ENCODE results near the gene HAUS5. TPM values are rescaled to one million over a fixed set of nuclear protein-coding genes. Genes with fewer than 3 reads are reported as not detected.
"Not testable (repeated sequence)": the region's sequence is repeated elsewhere in the genome, so short reads cannot be mapped to it uniquely, and the experiment has no call there.

The HAUS5 gene, protein sequence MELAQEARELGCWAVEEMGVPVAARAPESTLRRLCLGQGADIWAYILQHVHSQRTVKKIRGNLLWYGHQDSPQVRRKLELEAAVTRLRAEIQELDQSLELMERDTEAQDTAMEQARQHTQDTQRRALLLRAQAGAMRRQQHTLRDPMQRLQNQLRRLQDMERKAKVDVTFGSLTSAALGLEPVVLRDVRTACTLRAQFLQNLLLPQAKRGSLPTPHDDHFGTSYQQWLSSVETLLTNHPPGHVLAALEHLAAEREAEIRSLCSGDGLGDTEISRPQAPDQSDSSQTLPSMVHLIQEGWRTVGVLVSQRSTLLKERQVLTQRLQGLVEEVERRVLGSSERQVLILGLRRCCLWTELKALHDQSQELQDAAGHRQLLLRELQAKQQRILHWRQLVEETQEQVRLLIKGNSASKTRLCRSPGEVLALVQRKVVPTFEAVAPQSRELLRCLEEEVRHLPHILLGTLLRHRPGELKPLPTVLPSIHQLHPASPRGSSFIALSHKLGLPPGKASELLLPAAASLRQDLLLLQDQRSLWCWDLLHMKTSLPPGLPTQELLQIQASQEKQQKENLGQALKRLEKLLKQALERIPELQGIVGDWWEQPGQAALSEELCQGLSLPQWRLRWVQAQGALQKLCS
- 10 to 100 TPM; 25.2 to 33.1 (median 25.4) TPM for polyA plus RNA-seq (ENCODE audit: insufficient read length in 3 of 3)
- long read RNA-seq, donor 1, full-length matches to known transcripts, result 4 of 4 reads
- long read RNA-seq, donor 1, partial matches to known transcripts, result 0 of 4 reads
- long read RNA-seq, donor 1, other reads (novel, unspliced or antisense), result 0 of 4 reads
- long read RNA-seq, donor 2, full-length matches to known transcripts, result 7 of 7 reads
- long read RNA-seq, donor 2, partial matches to known transcripts, result 0 of 7 reads
- long read RNA-seq, donor 2, other reads (novel, unspliced or antisense), result 0 of 7 reads
- long read RNA-seq, donor 3, full-length matches to known transcripts, result 5 of 5 reads
- long read RNA-seq, donor 3, partial matches to known transcripts, result 0 of 5 reads
- long read RNA-seq, donor 3, other reads (novel, unspliced or antisense), result 0 of 5 reads
- long read RNA-seq, donor 4, full-length matches to known transcripts, result 6 of 6 reads
- long read RNA-seq, donor 4, partial matches to known transcripts, result 0 of 6 reads
- long read RNA-seq, donor 4, other reads (novel, unspliced or antisense), result 0 of 6 reads
- long read RNA-seq, donor 5, full-length matches to known transcripts, result 2 of 7 reads
- long read RNA-seq, donor 5, partial matches to known transcripts, result 5 of 7 reads
- long read RNA-seq, donor 5, other reads (novel, unspliced or antisense), result 0 of 7 reads
- long read RNA-seq, donor 6, full-length matches to known transcripts, result 9 of 9 reads
- long read RNA-seq, donor 6, partial matches to known transcripts, result 0 of 9 reads
- long read RNA-seq, donor 6, other reads (novel, unspliced or antisense), result 0 of 9 reads
- long read RNA-seq, donor 7, full-length matches to known transcripts, result 12 of 42 reads
- long read RNA-seq, donor 7, partial matches to known transcripts, result 30 of 42 reads
- long read RNA-seq, donor 7, other reads (novel, unspliced or antisense), result 0 of 42 reads
- long read RNA-seq, donor 8, partial matches to known transcripts, result 0 of 3 reads
- long read RNA-seq, donor 8, other reads (novel, unspliced or antisense), result 0 of 3 reads
- long read RNA-seq, donor 9, full-length matches to known transcripts, result 12 of 19 reads
- long read RNA-seq, donor 9, partial matches to known transcripts, result 7 of 19 reads
- long read RNA-seq, donor 9, other reads (novel, unspliced or antisense), result 0 of 19 reads
- long read RNA-seq, donor 10, full-length matches to known transcripts, result 7 of 15 reads
- long read RNA-seq, donor 10, partial matches to known transcripts, result 8 of 15 reads
- long read RNA-seq, donor 10, other reads (novel, unspliced or antisense), result 0 of 15 reads
- long read RNA-seq, donor 11, full-length matches to known transcripts, result 4 of 4 reads
- long read RNA-seq, donor 11, partial matches to known transcripts, result 0 of 4 reads
- long read RNA-seq, donor 11, other reads (novel, unspliced or antisense), result 0 of 4 reads
- long read RNA-seq, donor 12, full-length matches to known transcripts, result 9 of 15 reads
- long read RNA-seq, donor 12, partial matches to known transcripts, result 6 of 15 reads
- long read RNA-seq, donor 12, other reads (novel, unspliced or antisense), result 0 of 15 reads
- long read RNA-seq, donor 13, full-length matches to known transcripts, result 4 of 9 reads
- long read RNA-seq, donor 13, partial matches to known transcripts, result 5 of 9 reads
- long read RNA-seq, donor 13, other reads (novel, unspliced or antisense), result 0 of 9 reads
- long read RNA-seq, donor 14, result 0 reads
- long read RNA-seq, donor 15, full-length matches to known transcripts, result 7 of 7 reads
- long read RNA-seq, donor 15, partial matches to known transcripts, result 0 of 7 reads
- long read RNA-seq, donor 15, other reads (novel, unspliced or antisense), result 0 of 7 reads
- long read RNA-seq, donor 16, full-length matches to known transcripts, result 9 of 14 reads
- long read RNA-seq, donor 16, partial matches to known transcripts, result 5 of 14 reads
- long read RNA-seq, donor 16, other reads (novel, unspliced or antisense), result 0 of 14 reads

DNA sequence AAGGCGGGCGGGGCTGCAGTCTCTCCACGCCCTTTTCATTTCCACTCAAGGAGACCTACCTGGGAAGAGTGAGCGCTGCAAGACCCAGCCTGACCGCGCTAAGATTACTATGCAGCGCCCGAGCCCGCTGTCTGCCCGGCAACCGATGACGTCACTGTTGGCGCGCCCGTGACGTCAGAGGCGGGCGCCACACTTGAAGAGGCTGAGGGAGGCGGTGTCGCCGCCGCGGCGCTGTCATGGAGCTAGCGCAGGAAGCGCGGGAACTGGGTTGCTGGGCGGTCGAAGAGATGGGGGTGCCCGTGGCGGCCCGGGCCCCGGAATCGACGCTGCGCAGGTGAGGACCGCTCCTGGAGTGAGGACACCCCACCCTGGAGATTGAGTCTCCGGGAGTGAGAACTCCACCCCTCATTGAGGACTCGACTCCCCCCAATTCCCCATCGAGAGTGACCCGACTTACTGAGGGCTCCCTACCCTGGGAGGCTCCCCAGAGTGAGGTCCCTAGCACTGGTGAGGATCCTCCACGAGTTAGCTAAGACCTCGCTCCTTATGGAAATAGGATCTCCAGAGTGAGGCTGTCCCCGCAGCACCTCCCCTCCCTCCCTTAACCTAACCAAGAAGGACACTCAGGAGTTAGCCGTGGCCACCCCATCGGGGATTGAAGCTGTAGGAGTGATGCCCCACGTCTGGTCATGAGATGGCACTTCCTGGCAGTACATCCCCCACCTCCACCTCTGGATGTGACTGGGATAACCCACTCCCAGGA is at the start of gene HAUS5:
TSS of gene HAUS5 (plus strand) at position 177 of the 763 bp plus-strand sequence. CDS start at position 237, 60 bp downstream.
- peak; percentile 93 for DNase-seq

DNA sequence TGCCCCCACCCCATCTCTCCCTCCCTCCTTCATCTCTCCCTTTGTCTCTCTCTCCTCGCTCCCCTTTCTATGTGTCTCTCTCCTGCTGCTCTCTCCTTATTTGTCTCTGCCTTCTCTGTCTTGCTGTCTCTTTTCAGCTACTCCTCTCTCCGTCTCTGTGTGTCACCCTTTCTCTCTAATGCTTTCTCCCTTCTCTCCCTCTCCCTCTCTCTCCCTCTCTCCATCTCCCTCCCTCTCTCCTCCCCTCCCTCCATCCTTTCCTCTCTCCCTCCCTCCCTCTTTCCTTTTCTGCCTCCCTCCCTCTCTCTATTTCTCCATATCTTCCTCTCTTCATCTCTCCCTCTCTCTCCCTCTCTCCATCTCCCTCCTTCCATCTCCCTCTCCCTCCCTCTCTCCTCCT is 49.8 kb upstream of the HAUS5 start:
- DNase-seq, result no peak

DNA sequence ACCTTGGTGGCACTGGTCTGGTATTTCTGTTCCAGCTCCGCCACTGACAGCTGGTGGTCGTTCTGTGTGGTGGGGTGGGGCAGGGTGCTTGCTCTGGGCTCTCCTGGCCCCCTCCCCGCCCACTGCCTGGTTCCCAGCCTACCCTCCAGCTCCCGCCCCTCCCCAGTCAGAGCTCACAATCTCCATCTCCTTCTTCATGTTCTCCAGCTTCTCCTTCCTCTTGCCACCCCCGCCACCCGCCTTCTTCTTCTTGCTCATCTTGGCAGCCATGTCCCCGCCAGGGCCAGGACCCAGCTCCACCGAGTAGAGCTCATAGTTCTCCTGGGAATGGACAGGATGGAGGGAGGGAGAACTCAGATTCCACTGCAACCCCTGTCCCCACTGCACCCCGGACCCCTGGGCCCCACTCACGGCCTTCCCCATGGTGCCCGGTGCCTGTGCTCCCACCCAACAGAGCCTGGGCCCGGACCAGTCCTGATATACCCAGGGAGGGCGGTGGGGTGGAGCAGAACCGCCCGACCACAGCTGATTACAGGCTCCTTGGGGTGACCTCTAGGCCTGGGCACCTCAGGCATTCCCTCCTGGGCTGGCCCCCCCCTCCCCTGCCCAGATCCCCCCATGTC is 49.2 kb upstream of the HAUS5 start, which contains the start of gene ATP4A:
TSS of gene ATP4A (minus strand) at position 452 of the 623 bp plus-strand sequence. CDS start at position 423, 29 bp downstream.
- DNase-seq, result no peak

DNA sequence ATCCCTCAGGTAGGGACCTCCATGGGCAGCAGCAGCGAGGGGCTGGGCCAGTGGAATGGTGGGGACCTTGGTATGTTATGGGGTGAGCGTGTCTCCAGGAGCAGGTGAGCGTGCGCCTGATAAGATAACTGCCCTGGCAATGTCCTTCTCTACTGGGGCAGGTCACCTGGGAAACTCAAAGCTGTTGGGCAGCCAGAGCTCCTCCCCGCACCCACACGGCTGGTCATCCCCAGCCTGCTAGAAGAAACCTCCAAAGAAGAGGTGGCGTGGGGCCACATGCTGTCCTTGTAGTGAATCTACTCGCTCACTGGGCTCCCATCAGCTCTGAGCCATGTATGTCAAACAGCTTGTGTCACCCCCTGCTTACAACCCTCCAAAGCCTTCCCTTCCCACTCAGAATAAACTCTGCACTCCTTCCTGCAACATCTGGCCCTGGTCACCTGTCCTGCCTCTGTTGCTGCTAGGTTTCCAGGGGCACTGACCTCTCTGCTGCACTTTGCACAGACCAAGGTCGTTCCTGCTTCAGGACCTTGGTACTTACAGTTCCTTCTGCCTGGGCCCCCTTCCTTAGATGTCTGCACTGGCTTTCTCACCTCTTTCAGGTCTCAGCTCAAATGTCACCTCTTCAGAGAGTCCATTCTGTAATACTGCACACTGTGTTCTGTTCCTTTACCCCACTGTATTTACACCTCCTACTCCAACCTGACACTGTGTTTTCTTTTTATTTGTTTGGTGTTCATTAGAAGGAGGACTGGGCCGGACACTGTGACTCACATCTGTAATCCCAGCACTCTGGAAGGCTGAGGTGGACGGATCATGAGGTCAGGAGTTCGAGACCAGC is 47.3 kb upstream of the HAUS5 start:
- no peak for DNase-seq

DNA sequence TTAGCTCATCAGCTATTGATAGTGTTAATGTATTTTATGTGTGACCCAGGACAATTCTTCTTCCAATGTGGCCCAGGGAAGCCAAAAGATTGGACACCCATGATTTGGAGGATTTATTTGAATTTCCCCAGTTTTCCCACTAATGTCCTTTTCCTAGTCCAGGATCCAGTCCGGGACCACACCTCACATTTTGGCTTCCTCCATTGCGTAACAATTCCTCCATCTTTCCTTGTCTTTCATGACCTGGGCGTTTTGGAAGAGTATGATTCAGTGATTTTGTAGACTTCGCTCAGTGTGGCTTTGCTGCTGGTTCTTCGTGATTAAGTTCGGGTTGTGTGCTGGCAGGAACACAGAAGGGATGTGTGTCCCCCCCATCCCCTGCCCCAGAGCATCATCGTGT is 45.8 kb upstream of the HAUS5 start:
- DNase-seq, result no peak

DNA sequence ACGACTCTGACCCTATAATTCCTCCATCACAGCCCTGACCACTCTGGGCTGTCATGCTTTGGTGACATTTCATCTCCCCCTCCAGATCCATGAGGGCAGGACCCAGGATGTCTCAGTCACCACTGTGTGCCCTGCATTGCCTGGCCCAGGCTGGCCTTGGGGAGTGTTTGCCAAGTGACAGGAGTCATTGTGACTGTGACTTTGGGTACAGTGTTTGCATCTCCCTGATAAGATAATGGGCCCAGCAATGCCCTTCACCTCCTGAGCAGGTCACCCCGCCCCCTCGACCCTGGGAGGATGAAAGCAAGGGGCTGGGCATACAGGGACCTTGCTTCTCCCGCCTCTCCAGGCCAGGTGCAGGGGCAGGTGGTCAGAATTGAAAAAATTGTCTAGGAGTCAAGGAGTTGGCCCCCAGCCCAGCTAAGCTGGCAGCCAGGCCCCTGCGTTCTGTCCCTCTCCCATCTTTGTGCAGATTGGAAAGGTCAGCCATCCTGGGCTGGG is 43.2 kb upstream of the HAUS5 start:
- no peak for DNase-seq

DNA sequence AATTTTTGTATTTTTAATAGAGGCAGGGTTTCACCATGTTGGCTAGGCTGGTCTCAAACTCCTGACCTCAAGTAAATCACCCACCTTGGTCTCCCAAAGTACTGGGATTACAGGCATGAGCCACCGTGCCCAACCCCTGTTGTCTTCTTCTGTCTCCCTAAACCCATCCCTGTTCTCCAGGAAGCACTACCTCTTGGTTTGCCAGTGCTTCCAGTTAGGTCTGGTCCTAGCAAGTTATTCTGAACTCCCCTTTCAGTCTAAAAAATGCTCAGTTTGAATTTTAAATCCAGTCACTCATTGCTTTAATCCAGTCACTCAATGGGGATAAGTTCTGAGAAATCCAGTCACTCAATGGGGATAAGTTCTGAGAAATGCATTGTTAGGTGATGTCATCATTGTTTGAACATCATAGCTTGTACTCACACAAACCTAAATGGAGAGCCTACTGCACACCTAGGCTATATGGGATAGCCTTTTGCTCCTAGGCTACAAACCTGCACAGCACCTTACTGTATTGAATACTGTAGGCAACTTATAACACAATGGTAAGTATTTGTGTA is 41.0 kb upstream of the HAUS5 start:
- DNase-seq, result no peak

DNA sequence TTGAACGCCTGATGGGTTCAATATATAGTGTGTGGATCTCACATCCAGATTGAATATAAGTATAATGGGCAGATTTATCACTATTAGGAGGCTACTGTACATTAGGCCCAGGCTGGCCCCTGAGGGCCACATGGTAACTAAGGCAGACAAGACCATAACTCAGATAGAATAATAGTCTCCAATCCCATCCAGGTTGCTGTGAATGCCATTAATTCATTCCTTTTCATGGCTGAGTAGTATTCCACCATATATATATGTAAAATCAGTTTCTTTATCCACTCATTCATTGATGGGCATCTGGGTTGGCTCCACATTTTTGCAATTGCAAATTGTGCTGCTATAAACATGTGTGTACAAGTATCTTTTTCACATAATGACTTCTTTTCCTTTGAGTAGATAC is 34.6 kb upstream of the HAUS5 start:
- no peak for DNase-seq

DNA sequence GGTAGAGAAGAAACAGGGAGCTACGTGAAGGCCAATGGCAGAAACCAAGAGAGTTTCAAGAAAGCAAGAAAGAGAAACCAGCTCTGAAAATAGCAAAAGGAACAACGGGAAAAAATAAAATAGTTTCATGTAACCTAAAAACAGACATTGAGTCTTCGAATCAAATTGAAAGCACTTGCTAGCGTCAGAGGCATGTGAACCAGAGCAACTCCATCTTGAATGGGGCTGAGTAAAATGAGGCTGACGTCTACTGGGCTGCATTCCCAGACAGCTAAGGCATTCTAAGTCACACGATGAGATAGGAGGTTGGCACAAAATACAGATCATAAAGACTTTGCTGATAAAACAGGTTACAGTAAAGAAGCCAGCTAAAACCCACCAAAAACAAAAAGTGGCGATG is 33.8 kb upstream of the HAUS5 start:
- no peak for DNase-seq

DNA sequence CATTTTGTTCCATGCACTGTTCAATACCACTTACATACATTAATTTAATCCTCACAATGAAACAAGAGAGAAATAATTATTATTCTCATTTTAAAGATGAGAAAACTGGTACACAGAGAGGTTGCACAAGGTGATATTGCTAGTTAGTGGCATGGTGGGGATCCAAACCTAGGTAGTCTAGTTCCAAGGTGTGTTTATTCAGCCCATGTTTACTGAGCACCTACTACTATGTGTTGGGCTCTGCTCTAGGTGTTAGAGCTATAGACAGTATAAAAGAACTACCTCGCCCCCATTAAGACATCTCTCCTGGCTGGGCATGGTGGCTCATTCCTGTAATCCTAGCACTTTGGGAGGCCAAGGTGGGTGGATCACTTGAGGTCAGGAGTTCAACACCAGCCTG is 29.8 kb upstream of the HAUS5 start:
- DNase-seq, result no peak

DNA sequence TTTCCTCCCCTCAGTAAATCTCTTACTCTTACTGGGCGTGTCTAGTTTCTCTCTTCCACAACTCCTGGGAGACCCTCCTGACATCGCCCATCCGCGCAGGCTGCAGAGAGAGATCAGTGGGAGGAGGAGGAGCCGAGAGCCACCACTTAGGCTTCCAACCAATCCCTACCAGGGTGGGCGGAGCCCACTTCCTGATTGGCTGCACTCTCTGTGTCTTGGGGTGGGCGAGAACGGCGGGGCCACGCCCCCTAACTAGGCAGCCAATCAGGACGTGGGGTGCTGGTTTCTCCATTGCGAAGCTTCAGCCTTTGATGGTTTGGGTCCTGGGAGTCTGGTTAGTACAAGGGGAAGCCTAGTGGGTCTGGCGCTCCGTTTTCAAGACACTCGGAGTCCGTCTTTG is 26.7 kb upstream of the HAUS5 start, which contains the start of gene PMIS2:
TSS of gene PMIS2 (plus strand) at position 326 of the 400 bp plus-strand sequence. CDS start 87 bp downstream, outside the sequence.
- DNase-seq, result no peak

DNA sequence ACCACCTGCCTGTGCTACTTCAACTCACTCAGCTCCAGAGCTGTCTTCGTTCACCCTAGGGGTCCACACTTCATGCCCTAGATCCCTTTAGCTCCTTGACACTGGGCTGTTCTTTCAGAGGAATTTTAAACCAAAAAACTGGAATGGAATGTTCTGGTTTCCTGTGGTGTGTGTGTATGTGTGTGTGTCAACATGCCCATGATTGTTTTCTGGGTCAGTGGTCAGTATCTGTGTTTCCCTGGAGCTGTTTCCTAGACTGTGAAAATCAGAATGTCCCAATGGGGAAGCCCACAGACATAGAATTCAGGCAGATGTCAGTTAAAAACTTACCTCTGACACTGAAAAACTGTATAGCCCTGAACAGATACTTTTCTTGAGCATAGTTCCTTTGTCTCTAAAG is 25.2 kb upstream of the HAUS5 start:
- DNase-seq, result no peak

DNA sequence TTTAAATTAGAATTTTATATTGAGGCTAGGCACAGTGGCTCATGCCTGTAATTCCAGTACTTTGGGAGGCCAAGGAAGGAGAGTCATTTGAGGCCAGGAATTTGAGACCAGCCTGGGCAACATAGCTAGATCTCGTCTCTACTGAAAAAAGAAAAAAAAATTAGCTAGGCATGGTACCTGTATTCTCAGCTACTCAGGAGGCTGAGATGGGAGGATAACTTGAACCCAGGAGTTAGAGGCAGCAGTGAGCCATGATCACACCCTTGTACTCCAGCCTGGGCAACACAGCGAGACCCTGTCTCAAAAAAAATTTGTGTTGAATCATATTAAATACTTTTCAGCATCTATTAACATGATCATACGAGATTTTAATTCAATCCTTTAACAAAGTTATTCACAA is 21.7 kb upstream of the HAUS5 start:
- no peak for DNase-seq

DNA sequence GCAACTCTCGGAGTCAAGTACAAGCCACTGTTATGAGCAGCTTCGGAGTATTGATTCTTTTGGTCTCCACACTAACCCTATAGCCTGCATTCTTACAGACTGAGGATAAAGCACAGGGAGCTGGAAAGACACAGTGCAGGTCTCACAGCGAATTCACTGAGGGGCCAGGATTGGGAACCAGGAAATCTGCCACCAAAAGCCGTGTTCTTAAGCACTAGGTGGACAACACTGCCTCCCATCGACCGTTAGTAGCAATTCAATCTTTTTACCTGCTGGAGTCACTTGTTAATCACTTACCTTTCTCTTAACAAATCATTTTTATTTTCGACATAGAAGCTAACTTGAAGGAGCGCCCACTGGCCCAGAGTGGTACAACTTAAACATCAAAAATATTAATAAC is 20.3 kb upstream of the HAUS5 start:
- peak; percentile 54 for DNase-seq

DNA sequence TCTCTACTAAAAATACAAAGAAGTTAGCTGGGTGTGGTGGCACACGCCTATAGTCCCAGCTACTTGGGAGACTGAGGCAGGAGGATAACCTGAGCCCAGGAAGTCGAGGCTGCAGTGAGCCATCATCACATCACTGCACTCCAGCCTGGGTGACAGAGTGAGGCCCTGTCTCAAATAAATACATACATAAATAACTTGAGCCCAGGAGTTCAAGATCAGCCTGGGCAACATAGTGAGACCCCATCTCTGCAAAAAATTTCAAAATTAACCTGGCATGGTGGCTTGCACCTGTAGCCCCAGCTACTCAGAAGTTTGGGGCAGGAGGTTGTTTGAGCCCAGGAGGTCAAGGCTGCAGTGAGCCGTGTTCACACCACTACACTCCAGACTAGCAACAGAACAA is 17.5 kb upstream of the HAUS5 start:
- not testable (repeated sequence) for DNase-seq

DNA sequence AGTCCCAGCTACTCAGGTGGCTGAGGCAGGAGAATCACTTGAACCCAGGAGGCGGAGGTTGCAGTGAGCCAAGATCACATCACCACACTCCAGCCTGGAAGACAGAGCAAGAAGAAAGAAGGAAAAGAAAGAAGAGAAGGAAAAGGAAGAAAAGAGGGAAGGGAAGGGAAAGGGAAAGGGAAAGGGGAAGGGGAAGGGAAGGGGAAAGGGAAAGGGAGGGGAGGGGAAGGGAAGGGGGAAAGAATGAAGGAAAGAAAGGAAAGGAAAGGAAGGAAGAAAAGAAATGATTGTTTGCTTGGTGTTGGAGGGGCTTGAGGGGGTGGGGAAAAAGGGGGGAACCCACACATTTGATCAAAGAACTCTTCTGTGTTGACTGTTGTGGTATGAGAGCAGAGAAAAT is 16.6 kb upstream of the HAUS5 start:
- no peak for DNase-seq
